Right hindlimb (tissue), 1 donor: Measurements from ENCODE around the gene LRRC36.

ENCODE experiments used
- DNase-seq: peaks from one replicate; pipeline ENCODE4 v3.0.0-alpha.2; 2018

LRRC36 gene

DNA sequence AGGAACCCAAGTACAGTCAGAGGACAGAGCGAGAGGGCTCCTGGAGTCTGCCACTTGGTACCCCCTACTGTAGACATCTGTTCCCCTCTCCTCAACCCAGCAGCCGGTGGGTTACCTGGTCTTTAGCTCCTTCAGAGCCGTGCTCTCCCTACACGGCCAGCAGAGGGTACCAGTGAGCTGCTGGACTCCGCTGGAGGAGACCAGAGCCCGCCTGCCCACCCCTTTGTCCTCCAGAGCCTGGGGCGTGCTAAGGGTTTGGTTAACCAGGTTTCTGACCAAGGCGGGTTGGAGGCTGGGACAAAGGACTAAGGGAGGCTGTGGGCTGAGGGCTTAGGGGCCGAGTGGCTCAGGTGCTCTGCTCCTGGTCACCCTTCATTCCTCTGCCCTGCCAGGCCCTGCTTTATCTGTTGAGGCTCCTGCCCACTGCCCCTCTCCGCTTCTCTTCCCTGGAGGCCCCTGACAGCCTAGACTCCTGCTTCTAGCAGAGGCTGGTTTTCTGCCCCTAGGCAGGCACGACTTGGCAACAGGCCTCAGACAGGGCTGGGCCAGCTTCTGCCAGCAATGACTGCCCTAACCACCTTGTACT, 101.6 kb downstream of the LRRC36 start:
- peak; percentile 68 for DNase-seq

- DNase-seq, result no peak
Observed at GRCh38 chr16:67429053-67429798, 102.6 kb downstream of the LRRC36 start.

DNA sequence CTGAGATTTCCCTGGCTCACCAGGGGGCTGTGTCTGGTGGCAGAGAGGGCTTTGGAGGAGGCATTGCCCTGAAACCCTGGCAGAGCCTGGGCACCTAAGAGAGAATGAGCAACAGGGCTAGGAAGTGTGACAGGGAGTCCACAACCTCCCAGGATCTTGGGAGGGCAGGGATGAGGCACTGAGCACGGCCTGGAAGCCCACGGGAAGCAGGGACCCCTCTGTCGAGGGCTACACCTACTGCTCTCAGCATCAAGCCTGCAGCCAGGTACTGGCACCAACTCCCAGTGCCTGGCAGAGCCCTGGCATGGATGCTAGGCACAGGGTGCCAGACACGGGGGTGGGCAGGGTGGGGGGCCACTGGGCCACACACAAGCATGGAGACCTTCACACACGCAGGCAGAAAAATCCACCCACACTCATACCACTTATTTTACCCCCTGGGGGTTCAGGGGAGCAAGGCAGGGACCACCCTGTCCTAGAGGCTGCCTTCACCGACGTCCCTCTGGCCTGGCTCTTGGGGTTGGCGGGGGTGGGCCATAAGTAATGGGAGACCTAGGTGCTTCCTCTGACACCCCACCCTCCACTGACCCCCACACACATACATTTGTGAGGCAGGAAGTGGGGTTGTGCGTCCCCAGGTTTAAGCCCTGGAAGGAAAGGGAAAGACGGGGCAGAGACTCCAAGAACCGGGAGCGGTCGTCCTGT, 103.3 kb downstream of the LRRC36 start:
- no peak for DNase-seq

DNA sequence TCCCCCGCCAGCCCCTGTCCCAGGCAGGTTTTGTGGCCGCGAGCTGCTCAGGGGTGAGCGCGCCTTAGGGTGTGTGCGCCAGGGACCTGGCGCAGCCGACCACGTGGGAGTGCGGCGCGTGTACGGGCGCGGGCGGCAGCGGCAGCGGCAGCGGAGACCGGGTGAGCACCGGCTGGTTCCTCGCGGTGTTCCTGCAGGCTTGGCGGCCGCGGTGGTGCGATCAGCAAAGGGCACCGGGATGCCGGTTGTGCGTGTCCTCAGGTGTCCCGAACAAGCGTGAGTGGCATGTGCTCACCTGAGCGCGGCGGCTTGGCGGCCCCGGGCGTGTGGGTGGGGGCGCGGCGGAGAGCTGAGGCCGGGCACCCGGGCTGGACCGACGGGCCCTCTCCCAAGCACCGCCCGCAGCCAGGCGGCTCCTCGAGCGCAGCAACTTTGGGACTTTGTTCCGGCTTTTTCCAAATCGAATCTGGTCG, 103.9 kb downstream of the LRRC36 start:
- no peak for DNase-seq

GRCh38 chr16:67430977-67431774, 104.6 kb downstream of the LRRC36 start, which contains the start of gene HSD11B2:
HSD11B2 (plus strand) TSS chr16:67431121; CDS start chr16:67431249, 128 bp downstream.
- peak; percentile 74 for DNase-seq

DNA sequence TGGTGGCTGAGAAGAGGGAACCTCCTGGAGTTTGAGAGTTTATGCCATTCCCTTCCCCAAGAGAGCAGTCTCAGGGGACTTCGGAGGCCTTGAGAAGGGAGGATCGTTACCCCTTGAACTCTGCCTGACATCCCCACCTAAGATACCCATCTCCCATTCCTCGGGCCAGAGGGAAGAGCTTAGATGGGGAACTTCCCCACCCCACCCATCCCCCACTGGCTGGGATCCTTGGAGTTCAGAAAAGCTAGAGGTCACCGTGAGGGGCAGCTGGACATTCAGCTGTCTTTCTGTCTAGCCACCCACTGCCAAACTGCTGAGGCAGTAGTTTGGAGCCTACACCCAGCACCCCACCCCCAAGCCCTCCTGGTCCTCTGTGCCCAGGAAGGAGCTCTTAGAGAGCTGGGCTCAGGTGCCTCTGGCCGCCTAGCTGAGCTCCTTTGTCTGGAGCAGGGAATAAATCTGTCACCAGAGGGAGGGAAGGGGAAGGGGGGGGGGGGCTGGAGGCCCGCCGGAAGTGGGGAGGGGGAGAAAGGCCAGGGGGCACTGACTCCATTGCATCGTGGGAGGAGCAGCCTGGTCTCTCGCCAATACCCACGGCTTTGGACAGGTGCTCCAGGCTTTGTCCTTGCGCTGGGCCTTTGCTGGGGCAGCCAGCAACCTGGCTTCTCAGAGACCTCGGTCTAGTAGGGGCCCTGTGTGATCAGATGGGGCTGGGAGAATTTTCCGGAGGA, 105.3 kb downstream of the LRRC36 start:
- no peak for DNase-seq

GRCh38 chr16:67432506-67432890, 105.9 kb downstream of the LRRC36 start:
- DNase-seq, result no peak

DNA sequence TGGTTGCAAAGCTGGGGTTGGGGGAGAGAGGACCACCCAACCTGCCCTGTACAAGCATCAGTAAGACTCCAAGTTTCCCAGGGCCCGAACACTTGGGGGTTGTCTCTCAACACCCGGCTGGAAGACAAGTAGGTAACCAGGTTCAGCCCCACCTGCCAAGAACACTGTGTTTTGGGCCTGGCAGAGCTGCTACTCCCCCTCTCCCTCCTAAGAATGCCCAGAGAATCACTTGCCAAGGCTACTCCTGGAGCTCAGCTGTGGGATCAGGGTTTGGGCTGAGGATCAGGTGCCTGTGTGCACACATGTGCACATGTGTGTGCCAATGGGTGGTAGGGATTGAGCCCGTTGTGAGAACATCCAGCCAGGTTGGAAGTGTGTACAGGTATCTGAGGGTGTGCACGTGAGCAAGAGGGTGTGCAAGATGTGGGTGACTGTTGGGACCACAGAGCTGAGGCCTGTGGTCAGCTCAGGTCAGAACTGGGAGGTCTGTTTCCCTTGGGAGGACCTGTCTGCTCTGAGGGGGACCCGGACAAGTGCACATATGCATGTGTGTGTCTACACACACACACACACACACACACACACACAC, 106.6 kb downstream of the LRRC36 start:
- no peak for DNase-seq
